ENCODE results near the gene RASGRP1.

The RASGRP1 gene

GRCh38 chr15:38563723-38564519 is 693 bp downstream of the RASGRP1 start:
- peak; percentile 0 to 8 for DNase-seq

GRCh38 chr15:38562278-38562677 is 2.3 kb downstream of the RASGRP1 start:
- no peak for DNase-seq

- DNase-seq, result no peak
Measured at GRCh38 chr15:38560456-38560926, 4.1 kb downstream of the RASGRP1 start.

- DNase-seq, result no peak
Measured at GRCh38 chr15:38559636-38560307, 4.8 kb downstream of the RASGRP1 start.

- no peak for DNase-seq
Measured at GRCh38 chr15:38559131-38559530, 5.5 kb downstream of the RASGRP1 start.

GRCh38 chr15:38558372-38559059 is 6.1 kb downstream of the RASGRP1 start:
- DNase-seq, result no peak

GRCh38 chr15:38557921-38558320 is 6.7 kb downstream of the RASGRP1 start:
- DNase-seq, result no peak

- no peak for DNase-seq
Measured at GRCh38 chr15:38555686-38556334, 8.8 kb downstream of the RASGRP1 start.

- no peak for DNase-seq
Measured at GRCh38 chr15:38554354-38554753, 10.3 kb downstream of the RASGRP1 start.

- DNase-seq, result no peak
Measured at GRCh38 chr15:38553071-38553470, 11.5 kb downstream of the RASGRP1 start.

- DNase-seq, result no peak
Measured at GRCh38 chr15:38551720-38552648, 12.6 kb downstream of the RASGRP1 start.

- DNase-seq, result no peak
Measured at GRCh38 chr15:38549222-38549621, 15.4 kb downstream of the RASGRP1 start.

GRCh38 chr15:38547255-38547997 is 17.2 kb downstream of the RASGRP1 start:
- DNase-seq, result no peak

- no peak for DNase-seq
Measured at GRCh38 chr15:38545179-38545578, 19.4 kb downstream of the RASGRP1 start.

- DNase-seq, result no peak
Measured at GRCh38 chr15:38541026-38541425, 23.6 kb downstream of the RASGRP1 start.

GRCh38 chr15:38540510-38540909 is 24.1 kb downstream of the RASGRP1 start:
- no peak for DNase-seq

- DNase-seq, result no peak
Measured at GRCh38 chr15:38539008-38539343, 25.6 kb downstream of the RASGRP1 start.

GRCh38 chr15:38538328-38539007 is 26.1 kb downstream of the RASGRP1 start:
- no peak for DNase-seq

GRCh38 chr15:38536201-38536676 is 28.4 kb downstream of the RASGRP1 start:
- DNase-seq, result no peak

- no peak for DNase-seq
Measured at GRCh38 chr15:38535491-38536200, 29.0 kb downstream of the RASGRP1 start.
